ENCODE measurements around the gene DAG1. TPM values are rescaled to one million over a fixed set of nuclear protein-coding genes. Genes with fewer than 3 reads are reported as not detected.

Gene DAG1
- total and polyA plus RNA-seq, 2 experiments from 2014 or later: 50.3 to 59.9 TPM

DNA sequence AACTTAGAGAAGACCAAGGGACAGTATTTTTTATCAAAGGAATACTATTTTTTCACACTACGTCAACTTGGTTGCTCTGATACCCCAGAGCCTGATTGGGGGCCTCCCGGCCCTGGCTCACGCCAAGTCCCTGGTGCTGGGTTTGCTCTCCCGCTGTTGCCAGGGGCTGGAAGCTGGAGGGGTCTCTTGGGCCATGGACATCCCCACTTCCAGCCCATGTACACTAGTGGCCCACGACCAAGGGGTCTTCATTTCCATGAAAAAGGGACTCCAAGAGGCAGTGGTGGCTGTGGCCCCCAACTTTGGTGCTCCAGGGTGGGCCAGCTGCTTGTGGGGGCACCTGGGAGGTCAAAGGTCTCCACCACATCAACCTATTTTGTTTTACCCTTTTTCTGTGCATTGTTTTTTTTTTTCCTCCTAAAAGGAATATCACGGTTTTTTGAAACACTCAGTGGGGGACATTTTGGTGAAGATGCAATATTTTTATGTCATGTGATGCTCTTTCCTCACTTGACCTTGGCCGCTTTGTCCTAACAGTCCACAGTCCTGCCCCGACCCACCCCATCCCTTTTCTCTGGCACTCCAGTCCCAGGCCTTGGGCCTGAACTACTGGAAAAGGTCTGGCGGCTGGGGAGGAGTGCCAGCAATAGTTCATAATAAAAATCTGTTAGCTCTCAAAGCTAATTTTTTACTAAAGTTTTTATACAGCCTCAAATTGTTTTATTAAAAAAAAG, 63.9 kb downstream of the DAG1 start:
- no peaks in the 10 kb centered on the region for H4K20me1 ChIP-seq (ENCODE audit: insufficient read depth, poor library complexity, severe bottlenecking)
- TF ChIP-seq, protein P1, sequence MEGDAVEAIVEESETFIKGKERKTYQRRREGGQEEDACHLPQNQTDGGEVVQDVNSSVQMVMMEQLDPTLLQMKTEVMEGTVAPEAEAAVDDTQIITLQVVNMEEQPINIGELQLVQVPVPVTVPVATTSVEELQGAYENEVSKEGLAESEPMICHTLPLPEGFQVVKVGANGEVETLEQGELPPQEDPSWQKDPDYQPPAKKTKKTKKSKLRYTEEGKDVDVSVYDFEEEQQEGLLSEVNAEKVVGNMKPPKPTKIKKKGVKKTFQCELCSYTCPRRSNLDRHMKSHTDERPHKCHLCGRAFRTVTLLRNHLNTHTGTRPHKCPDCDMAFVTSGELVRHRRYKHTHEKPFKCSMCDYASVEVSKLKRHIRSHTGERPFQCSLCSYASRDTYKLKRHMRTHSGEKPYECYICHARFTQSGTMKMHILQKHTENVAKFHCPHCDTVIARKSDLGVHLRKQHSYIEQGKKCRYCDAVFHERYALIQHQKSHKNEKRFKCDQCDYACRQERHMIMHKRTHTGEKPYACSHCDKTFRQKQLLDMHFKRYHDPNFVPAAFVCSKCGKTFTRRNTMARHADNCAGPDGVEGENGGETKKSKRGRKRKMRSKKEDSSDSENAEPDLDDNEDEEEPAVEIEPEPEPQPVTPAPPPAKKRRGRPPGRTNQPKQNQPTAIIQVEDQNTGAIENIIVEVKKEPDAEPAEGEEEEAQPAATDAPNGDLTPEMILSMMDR (IDR thresholded peaks at IDR 0.05; ENCODE audit: poor library complexity): no peak
- no peak for TF ChIP-seq EZH2 (IDR thresholded peaks at IDR 0.05; ENCODE audit: borderline replicate concordance)
- TF ChIP-seq EZH2phosphoT487 (IDR thresholded peaks at IDR 0.05; ENCODE audit: low read depth, severe bottlenecking, unreplicated experiment): no peak
- no peak overlapping the region for H2AFZ ChIP-seq
- H3K4me1 ChIP-seq (ENCODE audit: insufficient read depth): no peaks in the 10 kb centered on the region
- WGBS (ENCODE audit: low lambda C conversion rate, missing lambda C conversion rate): 93% methylated on average over 9 of the region's 9 CpGs
- H3K4me2 ChIP-seq: no peak overlapping the region
- DNase-seq (ENCODE audit: low spot score): no peak
- no peak overlapping the region for H3K27ac ChIP-seq
- no peaks in the 10 kb centered on the region for H3K9me2 ChIP-seq (replicated peaks; ENCODE audit: insufficient read depth)
- no peaks in the 10 kb centered on the region for H3K36me3 ChIP-seq (replicated peaks; ENCODE audit: insufficient read depth, low read depth)
- no peak overlapping the region for H3K4me3 ChIP-seq
- no peaks in the 10 kb centered on the region for H3K79me2 ChIP-seq
- no peaks in the 10 kb centered on the region for H3K27me3 ChIP-seq
- H3K9me3 ChIP-seq (ENCODE audit: low read depth): no peaks in the 10 kb centered on the region

DNA sequence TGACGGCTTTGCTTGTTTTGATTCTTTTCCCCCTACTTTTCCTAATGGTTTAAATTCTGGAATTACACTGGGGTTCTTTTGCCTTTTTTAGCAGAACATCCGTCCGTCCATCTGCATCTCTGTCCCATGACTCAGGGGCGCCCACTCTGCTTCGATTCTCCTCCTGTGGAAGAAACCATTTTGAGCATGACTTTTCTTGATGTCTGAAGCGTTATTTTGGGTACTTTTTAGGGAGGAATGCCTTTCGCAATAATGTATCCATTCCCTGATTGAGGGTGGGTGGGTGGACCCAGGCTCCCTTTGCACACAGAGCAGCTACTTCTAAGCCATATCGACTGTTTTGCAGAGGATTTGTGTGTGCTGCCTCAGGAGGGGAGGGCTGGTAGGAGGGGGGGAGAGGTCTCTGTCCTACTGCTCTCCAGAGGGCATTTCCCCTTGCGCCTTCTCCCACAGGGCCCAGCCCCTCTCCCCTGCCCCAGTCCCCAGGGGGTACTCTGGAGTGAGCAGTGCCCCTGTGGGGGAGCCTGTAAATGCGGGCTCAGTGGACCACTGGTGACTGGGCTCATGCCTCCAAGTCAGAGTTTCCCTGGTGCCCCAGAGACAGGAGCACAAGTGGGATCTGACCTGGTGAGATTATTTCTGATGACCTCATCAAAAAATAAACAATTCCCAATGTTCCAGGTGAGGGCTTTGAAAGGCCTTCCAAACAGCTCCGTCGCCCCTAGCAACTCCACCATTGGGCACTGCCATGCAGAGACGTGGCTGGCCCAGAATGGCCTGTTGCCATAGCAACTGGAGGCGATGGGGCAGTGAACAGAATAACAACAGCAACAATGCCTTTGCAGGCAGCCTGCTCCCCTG, 64.7 kb downstream of the DAG1 start:
- 75% methylated on average over 13 of the region's 14 CpGs for WGBS (ENCODE audit: low lambda C conversion rate, missing lambda C conversion rate)
- Histone ChIP-seq H3K4me1 (ENCODE audit: insufficient read depth) (no peaks in the 10 kb centered on the region), H3K27ac (peak overlapping the region; percentile 45), H3K9me2 (replicated peaks; ENCODE audit: insufficient read depth) (no peaks in the 10 kb centered on the region), H3K9me3 (ENCODE audit: low read depth) (no peaks in the 10 kb centered on the region), H3K4me3 (no peak overlapping the region), H3K4me2 (no peak overlapping the region), H3K79me2 (no peaks in the 10 kb centered on the region), H3K27me3 (no peaks in the 10 kb centered on the region), H3K36me3 (replicated peaks; ENCODE audit: insufficient read depth, low read depth) (no peaks in the 10 kb centered on the region), H4K20me1 (ENCODE audit: insufficient read depth, poor library complexity, severe bottlenecking) (no peaks in the 10 kb centered on the region), H2AFZ (no peak overlapping the region)
- DNase-seq (ENCODE audit: low spot score): peak; percentile 56
- no peak for TF ChIP-seq EZH2phosphoT487 (IDR thresholded peaks at IDR 0.05; ENCODE audit: low read depth, severe bottlenecking, unreplicated experiment)
- TF ChIP-seq, protein P1 (IDR thresholded peaks at IDR 0.05; ENCODE audit: poor library complexity): no peak
- TF ChIP-seq EZH2 (IDR thresholded peaks at IDR 0.05; ENCODE audit: borderline replicate concordance): no peak

DNA sequence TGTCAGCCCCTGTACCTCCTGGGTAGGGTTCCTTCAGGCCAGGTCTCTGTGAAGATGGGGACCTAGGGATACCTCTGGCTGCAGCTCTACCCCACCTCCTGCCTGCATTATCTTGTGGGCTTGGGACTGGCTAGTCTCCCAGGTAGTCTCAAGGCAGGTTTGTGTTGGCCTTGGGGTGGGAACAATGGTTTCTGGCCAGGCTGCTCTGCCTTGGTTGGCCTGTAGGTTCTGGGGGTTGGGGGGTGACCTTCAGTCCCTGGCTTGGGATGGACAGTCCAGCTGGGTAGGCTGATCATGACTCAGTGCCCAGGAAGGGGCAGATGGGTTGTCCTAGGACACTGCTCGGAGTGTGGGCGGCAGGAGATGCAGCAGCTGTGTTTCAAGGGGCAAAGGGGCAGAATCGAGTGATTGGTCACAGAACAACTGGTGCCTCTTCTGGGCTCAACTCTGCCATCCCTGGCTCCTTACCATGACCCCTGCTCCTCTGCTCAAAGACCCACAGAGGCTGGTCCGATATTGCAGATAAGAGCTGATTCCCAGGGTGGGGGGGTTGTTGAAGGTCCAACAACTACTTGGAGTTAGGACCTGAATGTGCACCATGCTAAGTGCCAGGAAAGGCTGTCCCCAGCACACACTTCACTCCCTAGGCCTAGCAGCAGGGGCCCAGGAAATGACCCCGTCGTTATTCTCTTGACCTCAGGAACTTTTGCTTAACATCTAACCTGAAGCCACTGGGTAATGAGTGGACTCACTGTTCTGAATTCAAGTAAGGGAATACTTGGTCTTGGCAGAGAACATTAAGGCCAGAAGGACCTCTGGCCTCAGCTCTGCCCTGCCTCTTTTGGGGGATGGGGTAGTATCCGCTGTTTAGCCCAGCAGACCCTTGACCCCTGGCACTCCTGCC, 66.2 kb downstream of the DAG1 start:
- H2AFZ ChIP-seq: no peak overlapping the region
- H4K20me1 ChIP-seq (ENCODE audit: insufficient read depth, poor library complexity, severe bottlenecking): no peaks in the 10 kb centered on the region
- WGBS (ENCODE audit: low lambda C conversion rate, missing lambda C conversion rate): 79% methylated on average over 7 of the region's 7 CpGs
- H3K79me2 ChIP-seq: no peaks in the 10 kb centered on the region
- H3K27ac ChIP-seq: no peak overlapping the region
- no peak overlapping the region for H3K4me3 ChIP-seq
- H3K4me2 ChIP-seq: no peak overlapping the region
- H3K27me3 ChIP-seq: no peaks in the 10 kb centered on the region
- H3K4me1 ChIP-seq (ENCODE audit: insufficient read depth): no peaks in the 10 kb centered on the region
- TF ChIP-seq EZH2 (IDR thresholded peaks at IDR 0.05; ENCODE audit: borderline replicate concordance): no peak
- TF ChIP-seq EZH2phosphoT487 (IDR thresholded peaks at IDR 0.05; ENCODE audit: low read depth, severe bottlenecking, unreplicated experiment): no peak
- TF ChIP-seq, protein P1 (IDR thresholded peaks at IDR 0.05; ENCODE audit: poor library complexity): no peak
- H3K9me2 ChIP-seq (replicated peaks; ENCODE audit: insufficient read depth): no peaks in the 10 kb centered on the region
- DNase-seq (ENCODE audit: low spot score): no peak
- no peaks in the 10 kb centered on the region for H3K9me3 ChIP-seq (ENCODE audit: low read depth)
- H3K36me3 ChIP-seq (replicated peaks; ENCODE audit: insufficient read depth, low read depth): no peaks in the 10 kb centered on the region

Data from hepatocyte (in vitro differentiated cells).